Activated CD8-positive, alpha-beta memory T cell treated with anti-CD3 and anti-CD28 coated beads for 4 hours (primary cell): Measurements from ENCODE around the gene TSTD2.
"Not testable (repeated sequence)": the region's sequence is repeated elsewhere in the genome, so short reads cannot be mapped to it uniquely, and the experiment has no call there.

Experiments
- DNase-seq, 2 donors: peaks; one replicate each; pipeline ENCODE4 v3.0.0-alpha.2; 2020; ENCODE audit warnings: low read depth in 2 of 2

TSTD2 gene

DNA sequence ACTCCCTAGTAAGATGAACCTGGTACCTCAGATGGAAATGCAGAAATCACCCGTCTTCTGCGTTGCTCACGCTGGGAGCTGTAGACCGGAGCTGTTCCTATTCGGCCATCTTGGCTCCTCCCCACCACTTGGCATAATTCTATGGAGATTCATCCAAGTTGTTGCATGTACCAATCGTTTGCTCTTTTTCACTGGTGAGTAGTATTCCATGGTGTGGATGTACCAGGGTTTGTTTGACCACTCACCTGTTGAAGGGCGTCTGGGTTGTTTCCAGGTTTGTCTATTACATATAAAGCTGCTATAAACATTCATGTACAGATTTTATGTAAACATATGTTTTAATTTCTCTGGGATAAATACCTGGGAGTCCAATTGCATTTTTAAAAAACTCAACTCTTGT lies 46.3 kb downstream of the TSTD2 start:
- not testable (repeated sequence) for DNase-seq

DNA sequence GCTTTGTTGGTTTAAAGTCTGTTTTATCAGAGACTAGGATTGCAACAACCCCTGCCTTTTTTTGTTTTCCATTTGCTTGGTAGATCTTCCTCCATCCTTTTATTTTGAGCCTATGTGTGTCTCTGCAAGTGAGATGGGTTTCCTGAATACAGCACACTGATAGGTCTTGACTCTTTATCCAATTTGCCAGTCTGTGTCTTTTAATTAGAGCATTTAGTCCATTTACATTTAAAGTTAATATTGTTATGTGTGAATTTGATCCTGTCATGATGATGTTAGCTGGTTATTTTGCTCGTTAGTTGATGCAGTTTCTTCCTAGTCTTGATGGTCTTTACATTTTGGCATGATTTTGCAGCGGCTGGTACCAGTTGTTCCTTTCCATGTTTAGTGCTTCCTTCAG lies 48.4 kb downstream of the TSTD2 start:
- not testable (repeated sequence) for DNase-seq

- not testable (repeated sequence) for DNase-seq
Measured at GRCh38 chr9:97581590-97581989, 51.6 kb downstream of the TSTD2 start.

GRCh38 chr9:97579914-97580313 lies 53.3 kb downstream of the TSTD2 start:
- DNase-seq: no peak

GRCh38 chr9:97578846-97579245 lies 54.3 kb downstream of the TSTD2 start:
- no peak for DNase-seq

- DNase-seq: no peak
Measured at GRCh38 chr9:97577051-97577450, 56.1 kb downstream of the TSTD2 start.

DNA sequence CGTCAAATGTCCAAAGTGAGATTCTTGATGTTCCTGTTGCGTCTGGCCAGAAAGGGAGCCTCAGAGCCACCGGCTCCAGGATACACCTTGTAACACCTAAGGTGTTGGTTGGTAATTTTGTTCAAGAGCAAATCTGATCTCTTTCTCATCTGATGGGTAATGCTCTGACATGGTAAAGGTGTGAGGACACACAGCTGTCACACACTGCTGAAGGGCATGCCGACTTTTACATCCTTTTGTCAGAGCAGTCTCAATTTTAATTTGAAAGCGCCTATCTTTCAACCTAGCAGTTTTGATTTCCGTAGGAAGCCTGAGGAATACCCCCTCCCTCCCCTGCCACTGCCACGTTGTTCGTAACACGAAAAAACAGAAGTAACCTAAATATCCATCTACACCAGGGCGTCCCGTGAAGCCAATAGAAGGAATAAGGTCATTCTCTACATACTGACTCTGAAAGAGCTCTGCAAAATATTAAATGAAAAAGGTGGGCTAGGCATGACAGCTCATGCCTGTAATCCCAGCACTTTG lies 57.4 kb downstream of the TSTD2 start:
- no peak for DNase-seq

- DNase-seq: not testable (repeated sequence)
Measured at GRCh38 chr9:97574921-97575672, 58.1 kb downstream of the TSTD2 start.

DNA sequence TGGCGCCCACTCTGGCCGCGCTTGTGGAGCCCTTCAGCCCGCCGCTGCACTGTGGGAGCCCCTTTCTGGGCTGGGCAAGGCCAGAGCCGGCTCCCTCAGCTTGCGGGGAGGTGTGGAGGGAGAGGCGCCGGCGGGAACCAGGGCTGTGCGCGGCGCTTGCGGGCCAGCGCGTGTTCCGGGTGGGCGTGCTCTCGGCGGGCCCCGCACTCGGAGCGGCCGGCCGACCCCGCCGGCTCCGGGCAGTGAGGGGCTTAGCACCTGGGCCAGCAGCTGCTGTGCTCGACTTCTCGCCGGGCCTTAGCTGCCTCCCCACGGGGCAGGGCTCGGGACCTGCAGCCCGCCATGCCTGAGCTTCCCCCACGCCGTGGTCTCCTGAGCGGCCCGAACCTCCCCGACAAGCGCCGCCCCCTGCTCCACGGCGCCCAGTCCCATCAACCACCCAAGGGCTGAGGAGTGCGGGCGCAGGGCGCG lies 59.0 kb downstream of the TSTD2 start:
- DNase-seq: not testable (repeated sequence)

- DNase-seq: no peak
Measured at GRCh38 chr9:97573482-97574073, 59.6 kb downstream of the TSTD2 start.

DNA sequence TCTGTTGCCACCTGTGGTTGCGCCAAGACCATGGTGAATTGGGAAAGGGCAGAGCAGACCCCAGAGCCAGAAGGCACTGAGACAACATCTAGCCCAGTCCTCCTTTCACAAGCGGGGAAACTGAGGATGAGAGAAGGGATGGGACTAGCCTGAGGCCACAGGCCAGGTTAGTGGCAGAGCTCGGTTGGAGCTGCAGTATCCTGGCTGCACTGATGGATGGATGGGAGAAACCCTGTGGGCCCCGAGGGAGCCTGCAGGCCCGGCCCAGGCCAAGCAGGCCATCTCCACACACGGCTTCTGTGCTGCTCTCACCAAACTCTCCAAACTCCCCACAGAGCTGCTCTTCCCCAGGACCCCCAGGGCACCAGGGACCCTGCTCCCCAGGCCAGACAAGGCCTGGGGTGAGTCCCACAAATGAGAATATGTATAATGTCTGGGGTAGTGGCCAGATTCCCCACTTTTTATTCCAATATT lies 60.2 kb downstream of the TSTD2 start:
- no peak for DNase-seq

- no peak for DNase-seq
Measured at GRCh38 chr9:97572196-97572891, 60.8 kb downstream of the TSTD2 start.

GRCh38 chr9:97571664-97572063 lies 61.5 kb downstream of the TSTD2 start:
- DNase-seq: no peak

DNA sequence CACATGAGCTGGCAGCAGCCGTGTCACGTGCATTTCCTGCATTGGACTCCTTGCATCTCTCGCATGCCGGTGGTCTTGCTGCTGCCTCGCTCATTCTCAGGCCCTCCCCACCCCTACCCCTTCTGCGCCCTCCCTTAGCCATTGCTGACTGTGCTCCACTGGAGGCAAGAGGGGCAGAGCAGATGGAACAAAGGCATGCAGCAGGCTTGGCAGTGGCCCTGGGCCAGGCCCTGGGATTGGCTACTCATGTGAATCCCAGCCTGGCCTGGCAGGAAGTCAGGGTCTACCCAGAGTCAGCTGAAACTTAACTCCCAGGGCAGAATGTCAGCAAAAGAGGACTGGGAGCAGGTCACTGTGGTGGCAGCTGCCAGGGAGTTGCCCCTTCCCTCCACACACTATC lies 62.3 kb downstream of the TSTD2 start:
- DNase-seq: no peak

DNA sequence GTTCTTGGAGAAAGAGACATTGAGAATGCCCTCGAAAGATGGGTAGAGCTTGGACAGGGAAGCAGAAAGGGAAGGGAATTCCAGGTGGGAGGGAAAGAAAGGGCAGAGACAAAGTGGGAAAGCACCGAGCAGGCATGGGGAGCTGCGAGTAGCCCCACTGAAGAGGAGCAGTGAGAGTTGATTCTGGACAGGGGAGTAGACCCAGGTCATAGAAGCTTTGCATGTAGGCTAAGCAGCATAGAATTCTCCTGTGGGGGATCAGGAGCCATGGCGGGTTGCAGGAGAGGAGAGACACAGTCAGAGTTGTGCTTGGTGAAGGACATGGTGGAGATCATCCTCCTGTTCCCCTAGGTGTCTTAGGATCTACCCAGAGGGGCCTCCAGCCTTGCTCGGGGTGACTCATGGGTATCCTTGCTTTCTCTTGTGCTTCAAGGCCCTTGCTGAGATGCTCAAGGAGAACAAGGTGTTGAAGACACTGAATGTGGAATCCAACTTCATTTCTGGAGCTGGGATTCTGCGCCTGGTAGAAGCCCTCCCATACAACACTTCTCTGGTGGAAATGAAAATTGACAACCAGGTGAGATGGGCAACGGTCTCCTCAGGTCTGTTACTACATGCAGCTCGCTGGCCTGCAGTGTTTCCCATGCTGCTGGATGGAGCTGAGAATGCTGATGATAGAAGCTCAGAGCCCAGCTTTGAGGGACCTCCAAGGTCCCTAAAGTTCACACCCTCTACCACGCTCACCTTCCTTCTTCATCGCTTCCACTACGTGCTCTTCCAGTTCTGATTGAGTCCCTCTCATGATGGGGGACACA lies 64.5 kb downstream of the TSTD2 start:
- DNase-seq: no peak

DNA sequence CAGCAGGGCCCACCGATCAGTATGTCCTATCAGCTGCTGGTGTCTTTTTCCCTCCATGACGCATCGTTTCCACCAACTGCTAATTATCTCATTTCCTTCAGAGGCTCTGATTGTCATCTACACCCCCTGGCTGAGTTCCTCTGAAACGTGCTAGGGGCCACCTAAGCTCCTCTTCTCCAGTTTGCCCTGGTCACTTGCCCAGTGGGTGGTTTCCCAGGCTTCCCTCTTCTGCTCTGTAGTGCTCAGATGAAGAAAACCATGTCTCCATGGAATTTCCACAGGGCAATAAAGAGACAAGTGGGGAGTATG lies 65.3 kb downstream of the TSTD2 start:
- no peak for DNase-seq

DNA sequence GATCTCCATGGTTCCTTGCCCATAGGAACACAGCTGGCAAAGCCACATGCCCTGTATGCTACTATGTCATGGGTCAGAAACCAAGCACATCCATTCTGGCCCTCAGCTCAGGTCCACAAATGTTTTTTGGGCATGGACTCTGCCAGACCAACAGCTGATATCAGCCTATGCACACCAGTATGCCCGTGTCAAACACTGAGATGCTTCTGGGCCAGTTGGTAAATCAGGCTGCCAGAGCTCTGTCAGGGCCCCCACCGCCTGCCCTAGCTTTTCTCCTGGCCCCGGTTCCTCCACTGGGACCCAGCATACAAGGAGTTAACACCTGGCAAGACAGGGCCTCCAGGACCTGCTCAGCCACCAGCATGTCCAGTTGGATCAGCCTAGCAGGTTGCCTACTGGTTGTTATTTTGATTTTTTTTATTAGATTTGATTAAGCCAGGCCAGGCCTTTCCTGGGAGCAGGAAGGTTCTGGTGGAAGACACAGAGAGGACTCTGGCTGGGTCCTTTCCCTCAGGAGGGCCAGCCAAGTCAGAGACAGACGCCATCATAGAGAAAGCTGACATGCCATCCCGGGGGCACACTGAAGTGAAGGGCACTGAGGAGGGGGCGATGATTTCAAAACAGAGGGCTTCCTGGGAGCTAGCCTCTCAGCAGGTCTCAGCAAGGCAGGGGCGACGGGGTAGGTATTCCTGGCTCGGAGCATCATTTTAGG lies 65.8 kb downstream of the TSTD2 start:
- no peak for DNase-seq

GRCh38 chr9:97565262-97565661 lies 67.9 kb downstream of the TSTD2 start:
- DNase-seq: no peak

- no peak for DNase-seq
Measured at GRCh38 chr9:97564291-97565175, 68.6 kb downstream of the TSTD2 start.
